Measurements from ENCODE around the gene PGLYRP1. TPM values are rescaled to one million over a fixed set of nuclear protein-coding genes. Genes with fewer than 3 reads are reported as not detected.

PGLYRP1 gene
- total RNA-seq, 2 experiments from 2014 or later: not detected

GRCh38 chr19:45995715-45996385 lies 27.0 kb downstream of the PGLYRP1 start:
- Histone ChIP-seq H3K4me1 (ENCODE audit: insufficient read depth, low read length, poor library complexity, severe bottlenecking) (peaks cover 19% of the 10 kb centered on the region), H2AFZ (ENCODE audit: low read length) (peak overlapping the region; percentile 41; the same call in 1 of the 2 replicates), H3K4me3 (ENCODE audit: low read depth, low read length, poor library complexity, severe bottlenecking) (peak overlapping the region; percentile 82), H3K4me2 (ENCODE audit: low read length) (peak overlapping the region; percentile 82), H4K20me1 (ENCODE audit: insufficient read depth, low read length) (no peaks in the 10 kb centered on the region), H3K9me3 (ENCODE audit: low read length) (no peaks in the 10 kb centered on the region), H3K9me2 (ENCODE audit: insufficient read depth, low read length) (no peaks in the 10 kb centered on the region), H3K36me3 (ENCODE audit: insufficient read depth, low read length) (peaks cover 6% of the 10 kb centered on the region; the same call in 1 of the 2 replicates), H3K79me2 (ENCODE audit: insufficient read depth, low read depth, low read length) (peaks cover 8% of the 10 kb centered on the region; the same call in 1 of the 2 replicates), H3K27ac (ENCODE audit: low read depth, low read length, poor library complexity, severe bottlenecking) (peak overlapping the region; percentile 24)
- POLR2A ChIA-PET: no interaction called here
- DNase-seq (ENCODE audit: low spot score): no peak
- CTCF ChIA-PET (ENCODE audit: unreplicated experiment): interaction anchor here (0.6 kb wide), 1 partner anchor 203 kb away, joined by 5 read pairs; the partner anchor contains the start of gene DMWD
- no peak for TF ChIP-seq CTCF (conservative IDR thresholded peaks at IDR 0.05; ENCODE audit: low read length)
- no peak for TF ChIP-seq EZH2phosphoT487 (IDR thresholded peaks at IDR 0.05; ENCODE audit: borderline replicate concordance, low read depth, low read length)
- intact Hi-C loops (cut with micrococcal nuclease; ENCODE audit: unreplicated experiment): loop anchor here (5.0 kb wide), 1 partner anchor 69 kb away; no protein-coding TSS in a partner anchor
- BruUV-seq (replicated peaks): TSS peak; percentile 81

GRCh38 chr19:45994998-45995714 lies 27.7 kb downstream of the PGLYRP1 start, which contains the start of gene CCDC61:
Gene CCDC61, plus strand, starts transcription at chr19:45995467. Its CDS starts 7,552 bp downstream, at chr19:46003019.
- TF ChIP-seq EZH2phosphoT487 (IDR thresholded peaks at IDR 0.05; ENCODE audit: borderline replicate concordance, low read depth, low read length) (no peak), CTCF (conservative IDR thresholded peaks at IDR 0.05; ENCODE audit: low read length) (no peak)
- Histone ChIP-seq H3K4me1 (ENCODE audit: insufficient read depth, low read length, poor library complexity, severe bottlenecking) (peaks cover 12% of the 10 kb centered on the region), H3K27ac (ENCODE audit: low read depth, low read length, poor library complexity, severe bottlenecking) (peak within 1 kb of the TSS; percentile 24), H2AFZ (ENCODE audit: low read length) (peak within 1 kb of the TSS; percentile 77), H3K4me3 (ENCODE audit: low read depth, low read length, poor library complexity, severe bottlenecking) (peak within 1 kb of the TSS; percentile 82), H3K9me2 (ENCODE audit: insufficient read depth, low read length) (no peaks in the 10 kb centered on the region), H3K4me2 (ENCODE audit: low read length) (peak within 1 kb of the TSS; percentile 82), H4K20me1 (ENCODE audit: insufficient read depth, low read length) (no peaks in the 10 kb centered on the region), H3K36me3 (ENCODE audit: insufficient read depth, low read length) (peaks cover 6% of the 10 kb centered on the region; the same call in 1 of the 2 replicates), H3K79me2 (ENCODE audit: insufficient read depth, low read depth, low read length) (peaks cover 8% of the 10 kb centered on the region; the same call in 1 of the 2 replicates), H3K9me3 (ENCODE audit: low read length) (no peaks in the 10 kb centered on the region)
- BruUV-seq (replicated peaks): no TSS peak
- ChIA-PET CTCF (ENCODE audit: unreplicated experiment) (interaction anchor here (0.6 kb wide), 1 partner anchor 202 kb away, joined by 5 read pairs; the partner anchor contains the start of gene DMWD), POLR2A (interaction anchor here (0.5 to 1.3 kb wide), 3 partner anchors 10 to 287 kb away, joined by 3 to 6 read pairs (median 3); partner anchors contain the start of gene IRF2BP1)
- DNase-seq (ENCODE audit: low spot score): peak; percentile 100
- intact Hi-C loops (cut with micrococcal nuclease; ENCODE audit: unreplicated experiment): loop anchor here (5.0 kb wide), 1 partner anchor 68 kb away; no protein-coding TSS in a partner anchor
